Daoy (cell line): ENCODE results near the gene RBM47. TPM values are rescaled to one million over a fixed set of nuclear protein-coding genes. Genes with fewer than 3 reads are reported as not detected.

Source experiments
- DNase-seq: peaks from one replicate; pipeline ENCODE4 v3.0.0-alpha.2; 2015; ENCODE audit warnings: low read depth
- total RNA-seq: library from RNA; depleted of rRNA; stranded (reverse); fragments of >200 nt; shearing (Covaris generic); gene quantifications from 2 replicates; pipeline ENCODE4 v1.2.3, GENCODE V29; 2014

Gene RBM47
- total RNA-seq, 1 experiment from 2014 or later, result 3.7 TPM

- peak; percentile 12 for DNase-seq
Measured at GRCh38 chr4:40587826-40588225, 41.8 kb downstream of the RBM47 start.

GRCh38 chr4:40587351-40587750, 42.3 kb downstream of the RBM47 start:
- no peak for DNase-seq

GRCh38 chr4:40586729-40587128, 42.9 kb downstream of the RBM47 start:
- no peak for DNase-seq

- no peak for DNase-seq
Measured at GRCh38 chr4:40586034-40586433, 43.6 kb downstream of the RBM47 start.

- DNase-seq, result no peak
Measured at GRCh38 chr4:40585201-40585799, 44.4 kb downstream of the RBM47 start.

GRCh38 chr4:40584517-40585141, 45.0 kb downstream of the RBM47 start:
- no peak for DNase-seq

- DNase-seq, result no peak
Measured at GRCh38 chr4:40583850-40584439, 45.7 kb downstream of the RBM47 start.

GRCh38 chr4:40582413-40582812, 47.3 kb downstream of the RBM47 start:
- DNase-seq, result no peak

DNA sequence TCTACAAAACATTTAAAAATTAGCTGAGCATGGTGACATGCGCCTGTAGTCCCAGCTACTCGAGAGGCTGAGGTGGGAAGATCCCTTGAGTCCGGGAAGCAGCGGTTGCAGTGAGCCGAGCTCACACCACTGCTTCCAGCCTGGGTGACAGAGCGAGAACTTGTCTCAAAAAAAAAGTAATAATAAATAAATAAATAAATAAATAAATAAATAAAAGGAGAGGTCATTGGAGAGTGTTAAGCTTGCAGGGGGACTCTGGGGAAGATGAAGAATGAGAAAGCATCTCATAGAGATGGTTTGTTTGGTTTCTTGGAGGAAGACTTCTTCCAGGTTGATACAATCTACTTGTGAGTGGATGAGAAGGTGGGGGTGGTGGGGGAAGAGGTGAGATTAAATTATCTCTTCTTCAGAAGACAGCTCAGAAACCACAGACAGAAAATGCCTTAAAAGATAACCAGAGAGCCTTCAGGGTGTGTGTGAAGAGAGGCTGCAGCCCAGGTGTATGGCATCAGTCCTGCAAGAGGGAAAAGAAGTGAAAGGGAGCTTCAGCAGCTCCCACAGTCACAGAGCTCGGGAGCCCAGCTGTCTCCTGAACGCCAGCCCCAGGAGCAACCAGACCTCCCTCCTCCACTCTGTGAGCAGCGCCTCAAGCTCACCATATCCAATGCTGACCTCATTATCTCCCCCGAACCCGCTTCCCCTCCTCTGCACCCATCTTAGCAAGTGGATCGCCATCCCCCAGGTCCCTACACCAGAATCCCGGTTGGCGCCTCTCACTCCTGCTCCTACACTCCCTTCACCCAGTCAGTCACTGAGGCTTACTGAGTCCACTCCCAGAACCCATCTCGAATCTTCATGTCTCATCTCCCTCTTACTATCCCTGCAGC, 48.2 kb downstream of the RBM47 start:
- no peak for DNase-seq

- DNase-seq, result peak; percentile 17
Measured at GRCh38 chr4:40579983-40580382, 49.7 kb downstream of the RBM47 start.

DNA sequence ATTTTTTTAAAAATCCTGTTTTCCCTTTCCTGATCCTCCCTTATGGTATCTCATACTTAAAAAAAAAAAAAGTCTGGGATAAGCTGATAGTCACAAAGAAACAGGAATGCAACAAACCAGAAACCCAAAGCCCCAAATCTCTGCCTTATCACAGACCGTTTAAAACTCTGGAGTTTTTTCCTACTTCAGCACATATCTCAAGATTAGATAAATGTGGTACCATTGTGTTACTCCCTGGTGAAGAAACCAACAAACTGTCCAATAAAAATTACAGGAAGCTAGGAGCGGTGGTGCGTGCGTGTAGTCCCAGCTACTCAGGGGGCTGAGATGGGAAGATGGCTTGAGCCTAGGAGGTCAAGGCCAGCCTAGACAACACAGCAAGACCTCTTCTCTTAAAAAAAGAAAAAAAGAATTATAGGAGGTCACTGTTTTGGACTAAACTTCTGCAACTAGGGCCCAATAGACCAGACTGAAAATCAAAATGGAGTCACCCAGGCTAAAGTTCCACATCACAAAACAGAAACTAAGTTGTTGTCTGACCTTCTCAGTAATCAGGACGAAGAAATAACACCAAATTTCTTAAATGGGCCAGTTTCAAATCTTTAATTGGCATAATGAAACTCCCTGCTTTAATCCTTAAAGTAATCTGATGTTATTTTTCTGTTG, 51.9 kb downstream of the RBM47 start:
- DNase-seq, result no peak

GRCh38 chr4:40576651-40577480, 52.8 kb downstream of the RBM47 start:
- peak; percentile 83 for DNase-seq

DNA sequence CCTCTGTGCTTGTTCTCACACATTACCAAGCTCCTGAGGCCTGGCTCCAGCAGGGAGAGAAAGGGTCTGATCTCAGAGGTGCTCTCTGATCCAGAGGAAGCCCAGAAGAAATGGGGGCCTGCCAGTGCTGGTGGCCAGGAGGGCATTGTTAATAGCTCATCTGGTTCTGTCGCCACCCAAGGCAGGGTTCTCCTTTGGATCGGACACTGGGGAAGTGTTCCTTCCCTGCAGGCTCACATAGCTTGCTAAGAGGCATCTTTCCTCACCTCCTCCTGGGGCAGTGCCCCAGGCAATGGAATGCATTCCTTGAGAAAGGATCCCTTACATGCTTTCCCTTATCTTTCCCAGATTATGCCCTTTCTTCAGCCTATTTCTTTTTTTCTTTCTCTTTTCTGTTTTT, 53.8 kb downstream of the RBM47 start:
- no peak for DNase-seq

- no peak for DNase-seq
Measured at GRCh38 chr4:40573593-40574311, 55.9 kb downstream of the RBM47 start.

GRCh38 chr4:40572692-40573310, 56.9 kb downstream of the RBM47 start:
- DNase-seq, result no peak

DNA sequence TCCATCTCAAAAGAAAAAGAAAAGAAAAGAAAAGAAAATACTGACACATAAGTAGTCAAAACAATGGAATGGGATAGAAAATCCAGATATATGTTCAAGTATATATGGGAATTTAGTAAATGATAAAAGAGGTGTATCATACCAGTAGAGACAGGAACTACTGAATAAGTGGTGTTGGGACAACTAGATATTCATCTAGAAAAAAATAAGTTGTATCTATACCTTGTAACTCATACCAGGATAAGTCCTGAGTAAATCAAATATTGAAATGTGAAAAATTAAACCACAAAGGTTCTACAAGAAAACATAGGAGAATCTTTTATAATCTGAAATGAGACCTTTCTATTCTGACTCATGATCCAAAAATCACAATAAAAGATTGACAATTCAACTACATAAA, 58.5 kb downstream of the RBM47 start:
- no peak for DNase-seq

DNA sequence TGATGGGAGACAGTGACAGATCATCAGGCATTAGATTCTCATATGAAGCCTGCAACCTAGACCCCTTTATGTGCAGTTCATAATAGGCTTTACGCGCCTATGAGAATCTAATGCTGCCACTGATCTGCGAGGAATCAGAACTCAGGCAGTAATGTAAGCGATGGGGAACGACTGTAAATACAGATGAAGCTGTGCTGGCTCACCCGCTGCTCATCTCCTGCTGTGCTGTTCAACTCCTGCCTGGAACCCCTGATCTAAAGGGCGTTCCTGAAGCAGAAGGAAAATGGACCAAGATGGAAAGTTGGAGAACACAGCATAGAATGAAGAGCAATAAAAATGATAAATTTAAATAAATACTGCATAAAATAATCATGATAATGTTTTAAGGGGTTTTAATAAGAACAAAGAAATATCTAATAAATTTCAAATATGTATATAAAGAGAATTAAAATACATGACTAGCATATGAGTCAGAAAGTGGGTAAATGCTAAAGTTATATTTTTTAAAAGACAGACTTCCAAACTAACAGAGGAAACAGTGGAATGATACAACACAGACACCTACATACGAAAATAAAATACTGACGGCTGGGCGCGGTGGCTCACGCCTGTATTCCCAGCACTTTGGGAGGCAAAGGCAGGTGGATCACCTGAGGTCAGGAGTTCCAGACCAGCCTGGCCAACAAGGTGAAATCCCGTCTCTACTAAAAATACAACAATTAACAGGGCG, 59.2 kb downstream of the RBM47 start:
- DNase-seq, result no peak

DNA sequence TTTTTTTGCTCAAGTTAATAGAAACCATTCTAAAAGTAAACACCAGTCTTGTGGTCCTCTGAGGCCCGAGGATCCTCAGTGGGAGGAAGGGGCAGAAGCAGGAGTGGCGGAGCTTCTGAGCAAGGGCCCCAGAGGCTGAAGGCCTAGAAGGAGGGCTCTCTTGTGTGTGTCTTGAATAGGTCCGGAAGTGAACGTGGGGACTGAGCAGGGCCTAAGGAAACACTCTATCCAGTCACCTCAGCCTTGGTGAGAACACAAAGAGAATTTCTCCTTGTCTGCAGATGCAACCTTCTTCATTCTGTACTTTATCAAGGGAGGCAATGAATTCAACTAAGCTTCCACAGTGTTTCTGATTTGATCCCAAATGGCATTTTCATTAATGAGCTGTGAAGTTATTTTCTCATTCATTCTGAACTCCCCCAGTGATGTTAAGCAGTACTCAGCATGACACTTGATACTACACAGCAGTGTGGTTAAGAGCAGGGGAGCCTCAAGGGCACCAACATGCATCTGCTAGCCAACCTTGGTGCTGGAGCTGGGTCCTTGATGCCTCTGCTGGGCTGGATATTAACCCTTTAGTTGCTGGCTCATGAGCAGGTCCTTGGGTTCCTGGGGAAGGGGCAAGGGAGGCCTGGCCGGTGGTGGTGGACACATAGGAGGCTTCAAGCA, 64.7 kb downstream of the RBM47 start:
- no peak for DNase-seq

- peak; percentile 66 for DNase-seq
Measured at GRCh38 chr4:40564004-40564403, 65.7 kb downstream of the RBM47 start.
